Measurements from ENCODE around the gene ASH1L.

- TF ChIP-seq POLR2AphosphoS5 (IDR thresholded peaks at IDR 0.05; ENCODE audit: low read depth) (no peak), CTCF (IDR thresholded peaks at IDR 0.05; ENCODE audit: insufficient read depth, low read length) (no peak), GABPA (IDR thresholded peaks at IDR 0.05; ENCODE audit: low read depth) (no peak), REST (IDR thresholded peaks at IDR 0.05; ENCODE audit: insufficient replicate concordance, low read depth) (no peak)
Measured at GRCh38 chr1:155529929-155530328, 32.7 kb downstream of the ASH1L start.
